IPS-18c (cell line): Measurements from ENCODE around the gene CXXC1.
"Not testable (repeated sequence)": the region's sequence is repeated elsewhere in the genome, so short reads cannot be mapped to it uniquely, and the experiment has no call there.

Experiments used
- H3K4me3 ChIP-seq: 2 replicates; pipeline ENCODE4 v1.7.0; 2013; ENCODE audit warnings: low read depth, mild to moderate bottlenecking, low read length, moderate library complexity; ENCODE audit not compliant: insufficient read depth
- H3K9me3 ChIP-seq: one replicate; pipeline ENCODE4 v1.6.1; 2013; ENCODE audit warnings: mild to moderate bottlenecking, low read length, moderate library complexity; ENCODE audit not compliant: control insufficient read depth, insufficient read depth

Gene CXXC1

DNA sequence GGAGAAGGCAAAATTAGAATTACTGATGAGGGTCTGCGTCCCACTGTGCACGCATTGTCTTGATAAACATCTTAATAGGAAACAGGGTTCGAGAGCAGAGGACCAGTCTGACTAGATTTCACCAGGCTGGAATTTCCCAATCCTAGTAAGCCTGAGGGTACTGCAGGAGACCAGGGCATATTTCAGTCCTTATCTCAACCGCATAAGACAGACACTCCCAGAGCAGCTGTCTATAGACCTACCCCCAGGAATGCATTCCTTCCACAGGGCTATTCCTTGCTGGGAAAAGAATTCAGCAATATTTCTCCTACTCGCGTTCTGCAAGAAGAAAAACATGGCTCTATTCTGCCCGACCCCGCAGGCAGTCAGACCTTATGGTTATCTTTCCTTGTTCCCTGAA is 45.7 kb downstream of the CXXC1 start:
- not testable (repeated sequence) for H3K4me3 ChIP-seq, H3K9me3 ChIP-seq

DNA sequence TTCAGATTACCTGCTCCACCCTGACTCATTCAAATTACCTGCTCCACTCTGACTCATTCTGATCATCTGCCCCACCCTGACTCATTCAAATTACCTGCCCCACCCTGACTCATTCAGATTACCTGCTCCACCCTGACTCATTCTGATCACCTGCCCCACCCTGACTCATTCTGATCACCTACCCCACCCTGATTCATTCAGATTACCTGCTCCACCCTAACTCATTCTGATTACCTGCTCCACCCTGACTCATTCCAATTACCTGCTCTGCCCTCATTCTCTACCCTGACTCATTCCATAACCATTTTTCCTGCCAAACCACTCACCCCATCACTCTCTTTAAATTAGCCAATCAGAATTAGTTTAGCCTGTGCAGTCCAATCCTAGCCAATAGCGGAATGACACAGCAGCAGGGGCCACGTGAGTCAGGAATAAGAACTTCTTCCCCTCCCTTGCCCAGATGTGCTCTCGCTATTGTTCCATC is 47.4 kb downstream of the CXXC1 start:
- no peak overlapping the region for H3K4me3 ChIP-seq
- no peaks in the 10 kb centered on the region for H3K9me3 ChIP-seq

DNA sequence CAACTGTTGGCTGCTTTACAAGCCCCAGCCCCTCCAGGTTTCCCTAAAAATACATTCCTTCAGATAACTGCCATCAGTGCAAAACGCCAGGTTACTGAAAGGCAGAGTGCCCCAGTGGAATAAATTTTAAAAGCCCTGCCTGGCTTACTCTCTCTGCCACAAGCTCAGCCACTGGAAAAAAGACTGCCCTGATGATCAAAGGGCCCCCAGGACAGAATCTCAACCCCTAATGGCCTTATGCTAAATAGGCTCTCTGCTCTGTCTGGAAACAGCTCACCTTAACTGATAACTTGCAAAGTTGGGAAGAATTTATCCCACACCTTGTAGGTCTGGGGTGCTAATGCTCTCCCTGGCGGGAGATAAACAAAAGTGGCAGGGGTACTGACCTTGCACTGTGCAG is 55.1 kb downstream of the CXXC1 start:
- Histone ChIP-seq H3K9me3 (no peaks in the 10 kb centered on the region), H3K4me3 (no peak overlapping the region)
